DOHH2 (cell line): ENCODE data around the gene KCNIP4.

Experiments used
- H3F3A ChIP-seq: fragments of 200-600 bp; sonication (generic), shearing (Covaris generic); 2 replicates; pipeline ENCODE4 v1.6.0; 2016; ENCODE audit warnings: antibody characterized with exemption, mild to moderate bottlenecking; ENCODE audit not compliant: control insufficient read depth, insufficient read depth
- H3K27ac ChIP-seq: fragments of 200-600 bp; sonication (generic); 2 replicates; pipeline ENCODE4 v1.5.1; 2014; ENCODE audit warnings: low read depth, mild to moderate bottlenecking, low read length, moderate library complexity
- H3K27me3 ChIP-seq: fragments of 200-600 bp; sonication (generic); 2 replicates; pipeline ENCODE4 v1.6.1; 2014; ENCODE audit warnings: mild to moderate bottlenecking, low read length, mixed read lengths; ENCODE audit not compliant: control insufficient read depth
- H3K36me3 ChIP-seq: fragments of 200-600 bp; sonication (generic); 2 replicates; pipeline ENCODE4 v1.6.1; 2014; ENCODE audit warnings: mild to moderate bottlenecking, low read length, moderate library complexity, mixed read lengths; ENCODE audit not compliant: control insufficient read depth
- H3K4me1 ChIP-seq: fragments of 200-600 bp; sonication (generic); 2 replicates; pipeline ENCODE4 v1.6.1; 2014; ENCODE audit warnings: mild to moderate bottlenecking, low read length, mixed read lengths; ENCODE audit not compliant: control insufficient read depth
- H3K4me2 ChIP-seq: fragments of 200-600 bp; sonication (generic); 2 replicates; pipeline ENCODE4 v1.6.0; 2014; ENCODE audit warnings: mild to moderate bottlenecking, low read length, moderate library complexity
- H3K4me3 ChIP-seq: fragments of 200-600 bp; sonication (generic); 2 replicates; pipeline ENCODE4 v1.5.1; 2014; ENCODE audit warnings: mild to moderate bottlenecking, low read length, mixed read lengths
- H3K79me2 ChIP-seq: fragments of 200-600 bp; sonication (generic); 2 replicates; pipeline ENCODE4 v1.6.1; 2014; ENCODE audit warnings: mild to moderate bottlenecking, low read length, mixed read lengths; ENCODE audit not compliant: control insufficient read depth
- H3K9me2 ChIP-seq: fragments of 200-600 bp; sonication (generic); replicated peaks from 2 replicates; pipeline ENCODE4 v1.6.1; 2014; ENCODE audit warnings: mild to moderate bottlenecking, low read length, mixed read lengths; ENCODE audit not compliant: control insufficient read depth
- H3K9me3 ChIP-seq: fragments of 200-600 bp; sonication (generic); 2 replicates; pipeline ENCODE4 v1.6.1; 2014; ENCODE audit warnings: antibody characterized with exemption, low read length, mixed read lengths; ENCODE audit not compliant: control insufficient read depth, insufficient read depth
- H4K20me1 ChIP-seq: fragments of 200-600 bp; sonication (generic); 2 replicates; pipeline ENCODE4 v1.6.0; 2014; ENCODE audit warnings: low read depth, mild to moderate bottlenecking, antibody characterized with exemption, low read length, moderate library complexity; ENCODE audit not compliant: control insufficient read depth, insufficient read depth
- CTCF ChIP-seq: fragments of 200-600 bp; sonication (generic); IDR thresholded peaks from one replicate; pipeline ENCODE4 v1.5.1; 2014; ENCODE audit warnings: antibody characterized with exemption, mild to moderate bottlenecking, low read depth, low read length; ENCODE audit not compliant: poor library complexity, severe bottlenecking
- EZH2phosphoT487 ChIP-seq: fragments of 200-600 bp; sonication (generic); IDR thresholded peaks from 2 replicates; pipeline ENCODE4 v1.6.1; 2017; ENCODE audit warnings: borderline replicate concordance, mild to moderate bottlenecking, antibody characterized with exemption, low read length, moderate library complexity, mixed read lengths

The KCNIP4 gene

GRCh38 chr4:21117541-21118180 lies 830.9 kb downstream of the KCNIP4 start:
- Histone ChIP-seq H3K9me2 (no peaks in the 10 kb centered on the region), H3F3A (no peaks in the 10 kb centered on the region), H3K9me3 (no peaks in the 10 kb centered on the region), H3K27me3 (no peaks in the 10 kb centered on the region), H3K4me3 (no peak overlapping the region), H4K20me1 (no peaks in the 10 kb centered on the region), H3K36me3 (no peaks in the 10 kb centered on the region), H3K4me1 (no peaks in the 10 kb centered on the region), H3K4me2 (no peak overlapping the region), H3K79me2 (no peaks in the 10 kb centered on the region), H3K27ac (no peak overlapping the region)
- TF ChIP-seq EZH2phosphoT487 (no peak), CTCF (no peak)

GRCh38 chr4:21113496-21114223 lies 834.9 kb downstream of the KCNIP4 start:
- H3K4me3 ChIP-seq, result no peak overlapping the region
- no peaks in the 10 kb centered on the region for H3K9me2 ChIP-seq
- H3F3A ChIP-seq, result no peaks in the 10 kb centered on the region
- no peaks in the 10 kb centered on the region for H3K4me1 ChIP-seq
- no peaks in the 10 kb centered on the region for H3K79me2 ChIP-seq
- H3K27me3 ChIP-seq, result no peaks in the 10 kb centered on the region
- H3K4me2 ChIP-seq, result no peak overlapping the region
- no peaks in the 10 kb centered on the region for H3K36me3 ChIP-seq
- H3K27ac ChIP-seq, result no peak overlapping the region
- no peaks in the 10 kb centered on the region for H4K20me1 ChIP-seq
- H3K9me3 ChIP-seq, result no peaks in the 10 kb centered on the region
- TF ChIP-seq CTCF (no peak), EZH2phosphoT487 (no peak)

GRCh38 chr4:21102667-21103066 lies 845.9 kb downstream of the KCNIP4 start:
- Histone ChIP-seq H3K4me2 (no peak overlapping the region), H3K79me2 (no peaks in the 10 kb centered on the region), H3K4me1 (no peaks in the 10 kb centered on the region), H3K4me3 (no peak overlapping the region), H3K9me3 (no peaks in the 10 kb centered on the region), H3F3A (no peaks in the 10 kb centered on the region), H3K36me3 (no peaks in the 10 kb centered on the region), H3K9me2 (no peaks in the 10 kb centered on the region), H3K27ac (no peak overlapping the region), H3K27me3 (no peaks in the 10 kb centered on the region), H4K20me1 (no peaks in the 10 kb centered on the region)
- TF ChIP-seq CTCF (no peak), EZH2phosphoT487 (no peak)
